CD4-positive, alpha-beta memory T cell (primary cell): ENCODE measurements around the gene LCORL. TPM values are rescaled to one million over a fixed set of nuclear protein-coding genes. Genes with fewer than 3 reads are reported as not detected.
"Not testable (repeated sequence)": the region's sequence is repeated elsewhere in the genome, so short reads cannot be mapped to it uniquely, and the experiment has no call there.

Experiments
- CTCF ChIA-PET: fragments of 350-600 bp; sonication (Branson Sonifier 250); formaldehyde crosslinking; loops from one replicate; lab custom pipeline; 2021; ENCODE audit warnings: inconsistent platforms; ENCODE audit not compliant: partially characterized antibody; lab: Charles Lee
- POLR2A ChIA-PET: fragments of 350-600 bp; sonication (Branson Sonifier 250); formaldehyde crosslinking; loops from one replicate; lab custom pipeline; 2021; ENCODE audit not compliant: partially characterized antibody; lab: Charles Lee
- DNase-seq, 5 donors: peaks; one replicate each; pipeline versions ENCODE4 v3.0.0 to v3.0.0-alpha.2; 2020 to 2022; ENCODE audit warnings: mixed read lengths in 1 of 5
- H3K27ac ChIP-seq: one replicate; pipeline ENCODE4 v1.7.0; 2013; ENCODE audit warnings: low read depth, low read length
- H3K27me3 ChIP-seq: 2 replicates; pipeline ENCODE4 v1.7.0; 2013; ENCODE audit warnings: mild to moderate bottlenecking, low read length, moderate library complexity; ENCODE audit not compliant: insufficient read depth
- H3K36me3 ChIP-seq: 2 replicates; pipeline ENCODE4 v1.7.0; 2013; ENCODE audit warnings: mild to moderate bottlenecking, low read length, moderate library complexity; ENCODE audit not compliant: insufficient read depth
- H3K4me1 ChIP-seq: 2 replicates; pipeline ENCODE4 v1.7.0; 2013; ENCODE audit warnings: mild to moderate bottlenecking, low read length, moderate library complexity; ENCODE audit not compliant: insufficient read depth
- H3K4me3 ChIP-seq, 2 donors: one replicate each; pipeline ENCODE4 v1.7.0; 2013; ENCODE audit warnings: low read length in 2 of 2, mild to moderate bottlenecking in 1 of 2
- H3K9me3 ChIP-seq, 2 donors: one replicate each; pipeline ENCODE4 v1.7.0; 2013; ENCODE audit warnings: low read length in 2 of 2, control low read depth in 1 of 2; ENCODE audit not compliant: control insufficient read depth in 1 of 2
- H3K27ac Mint-ChIP-seq, 7 donors: one replicate each; pipeline ENCODE4 v1.8.0; 2020 to 2021; ENCODE audit warnings: mixed read lengths in 7 of 7, mild to moderate bottlenecking in 6 of 7, inconsistent platforms in 3 of 7, moderate library complexity in 3 of 7
- H3K27me3 Mint-ChIP-seq, 2 donors: one replicate each; pipeline ENCODE4 v1.8.0; 2020 to 2021; ENCODE audit warnings: mixed read lengths in 2 of 2
- H3K36me3 Mint-ChIP-seq, 2 donors: one replicate each; pipeline ENCODE4 v1.8.0; 2020 to 2021; ENCODE audit warnings: mixed read lengths in 2 of 2, inconsistent platforms in 1 of 2, mild to moderate bottlenecking in 1 of 2
- H3K4me1 Mint-ChIP-seq, 4 donors: one replicate each; pipeline ENCODE4 v1.8.0; 2020 to 2021; ENCODE audit warnings: mixed read lengths in 4 of 4, mild to moderate bottlenecking in 1 of 4
- H3K4me3 Mint-ChIP-seq, 8 donors: one replicate each; pipeline ENCODE4 v1.8.0; 2020 to 2021; ENCODE audit warnings: mixed read lengths in 8 of 8, mild to moderate bottlenecking in 7 of 8, moderate library complexity in 6 of 8, inconsistent platforms in 3 of 8
- H3K9me3 Mint-ChIP-seq, 8 donors: one replicate each; pipeline ENCODE4 v1.8.0; 2020 to 2021; ENCODE audit warnings: mixed read lengths in 8 of 8, mild to moderate bottlenecking in 5 of 8, inconsistent platforms in 3 of 8, moderate library complexity in 1 of 8
- intact Hi-C: fragments of 100-400 bp; cut with micrococcal nuclease; formaldehyde crosslinking; loops from one replicate; pipeline ENCODE4 v1.15.1; 2023
- polyA plus RNA-seq, 2 donors: library from polyadenylated mRNA; unstranded; fragments of 300-500 nt; fragmentation: Illumina TruSeq; gene quantifications; one replicate each; pipeline ENCODE4 v1.2.3, GENCODE V29; 2021
- total RNA-seq, 2 experiments: library from RNA; stranded (reverse); gene quantifications; one replicate each; pipeline ENCODE4 v1.2.3, GENCODE V29; 2021

Gene LCORL
- total and polyA plus RNA-seq, 4 experiments from 2014 or later, result 5.9 to 14.5 (median 9.1) TPM

- Mint-ChIP-seq H3K27ac (no peak overlapping the region), H3K27me3 (peaks cover 16 to 31% of the 10 kb centered on the region in 2 donors), H3K36me3 (no peaks in the 10 kb centered on the region), H3K9me3 (no peaks in the 10 kb centered on the region), H3K4me3 (no peak overlapping the region), H3K4me1 (no peaks in the 10 kb centered on the region)
- Histone ChIP-seq H3K9me3 (no peaks in the 10 kb centered on the region), H3K27me3 (no peaks in the 10 kb centered on the region), H3K4me1 (no peaks in the 10 kb centered on the region), H3K36me3 (no peaks in the 10 kb centered on the region), H3K27ac (no peak overlapping the region), H3K4me3 (no peak overlapping the region)
- intact Hi-C loops, result no loop called here
- POLR2A ChIA-PET, result no interaction called here
- DNase-seq, result no peak
- CTCF ChIA-PET, result no interaction called here
Measured at GRCh38 chr4:18039113-18039512, 17.6 kb upstream of the LCORL start.

- H3K27me3 ChIP-seq, H3K4me3 Mint-ChIP-seq, CTCF ChIA-PET, intact Hi-C loops, POLR2A ChIA-PET, H3K9me3 Mint-ChIP-seq, H3K27ac ChIP-seq, H3K27ac Mint-ChIP-seq, H3K36me3 ChIP-seq, H3K4me1 ChIP-seq, H3K4me1 Mint-ChIP-seq, H3K9me3 ChIP-seq, H3K4me3 ChIP-seq, DNase-seq, H3K36me3 Mint-ChIP-seq: not testable (repeated sequence)
- H3K27me3 Mint-ChIP-seq, result peaks cover 25 to 37% of the 10 kb centered on the region in 2 donors
Measured at GRCh38 chr4:18036369-18036768, 14.8 kb upstream of the LCORL start.

DNA sequence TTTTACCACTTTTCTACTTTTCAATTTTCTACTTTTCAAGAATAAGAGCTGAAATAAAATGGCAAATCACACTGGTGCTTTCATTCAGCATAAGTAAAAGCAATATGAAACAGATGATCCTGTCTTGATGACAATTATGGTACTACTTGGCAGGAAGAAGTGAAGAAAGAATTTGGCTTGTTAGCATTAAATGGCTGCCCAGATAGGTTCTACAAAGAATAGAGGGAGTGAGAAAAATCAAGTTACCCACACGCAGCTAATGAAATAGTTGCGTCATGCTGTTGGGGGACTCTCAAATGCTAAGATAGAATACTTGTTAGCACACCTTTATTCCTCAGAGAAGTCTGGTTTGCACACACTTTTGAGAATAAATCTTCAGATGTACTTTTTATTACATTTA, 12.5 kb upstream of the LCORL start:
- no peaks in the 10 kb centered on the region for H3K36me3 ChIP-seq
- no peak for DNase-seq
- no peaks in the 10 kb centered on the region for H3K4me1 Mint-ChIP-seq
- H3K27me3 ChIP-seq, result peaks cover 13% of the 10 kb centered on the region
- H3K4me3 Mint-ChIP-seq, result no peak overlapping the region
- CTCF ChIA-PET, result no interaction called here
- no peaks in the 10 kb centered on the region for H3K36me3 Mint-ChIP-seq
- H3K4me3 ChIP-seq, result no peak overlapping the region
- H3K27ac Mint-ChIP-seq, result no peak overlapping the region
- H3K27ac ChIP-seq, result no peak overlapping the region
- POLR2A ChIA-PET, result no interaction called here
- intact Hi-C loops, result no loop called here
- peaks cover 30 to 40% of the 10 kb centered on the region in 2 donors for H3K27me3 Mint-ChIP-seq
- H3K9me3 ChIP-seq, result no peaks in the 10 kb centered on the region
- H3K9me3 Mint-ChIP-seq, result peaks cover 0 to 3% (median 0%) of the 10 kb centered on the region in 8 donors
- no peaks in the 10 kb centered on the region for H3K4me1 ChIP-seq

DNA sequence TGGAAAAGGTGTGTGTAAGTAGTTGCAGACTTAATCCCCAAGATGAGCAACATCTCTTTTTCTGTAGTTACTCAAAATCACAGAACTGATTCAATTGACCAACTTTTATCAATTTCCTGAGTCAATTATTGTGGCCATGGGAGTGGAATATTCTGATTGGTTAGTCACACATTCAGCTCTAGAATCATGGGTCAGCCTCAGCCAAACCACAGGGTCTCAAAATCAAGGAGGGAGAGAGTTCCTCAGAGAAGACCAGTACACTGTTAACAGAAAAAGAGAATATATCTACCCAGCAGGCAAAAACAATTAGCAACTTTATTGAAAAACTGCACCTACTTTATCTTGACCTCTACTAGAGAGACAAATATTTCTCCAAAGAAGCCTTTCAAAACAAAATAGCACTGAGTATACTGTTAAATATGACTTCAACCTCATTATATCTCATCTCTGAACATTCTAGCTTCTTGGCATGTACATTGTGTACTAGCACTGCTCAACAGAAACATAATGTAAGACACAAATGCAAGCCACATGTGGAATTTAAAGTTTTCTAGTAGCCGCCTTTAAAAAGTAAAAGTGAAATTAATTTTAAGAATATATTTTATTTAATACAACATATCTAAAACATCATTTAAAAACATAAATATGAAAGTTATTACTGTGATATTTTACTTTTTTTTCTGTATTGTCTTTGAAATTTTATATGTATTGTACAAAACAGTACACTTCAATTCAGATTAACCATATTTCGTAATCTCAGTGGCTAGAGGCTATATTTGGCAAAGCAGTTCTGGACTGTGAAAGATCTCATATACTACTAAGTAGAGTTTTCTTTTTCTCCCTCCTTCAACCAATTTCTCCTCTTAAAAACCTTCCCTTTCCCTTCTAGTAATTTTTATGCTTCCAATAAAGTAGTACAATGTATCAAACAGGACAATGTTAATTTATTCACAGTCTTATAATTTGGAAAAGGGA, 11.8 kb upstream of the LCORL start:
- no peaks in the 10 kb centered on the region for H3K4me1 ChIP-seq

DNA sequence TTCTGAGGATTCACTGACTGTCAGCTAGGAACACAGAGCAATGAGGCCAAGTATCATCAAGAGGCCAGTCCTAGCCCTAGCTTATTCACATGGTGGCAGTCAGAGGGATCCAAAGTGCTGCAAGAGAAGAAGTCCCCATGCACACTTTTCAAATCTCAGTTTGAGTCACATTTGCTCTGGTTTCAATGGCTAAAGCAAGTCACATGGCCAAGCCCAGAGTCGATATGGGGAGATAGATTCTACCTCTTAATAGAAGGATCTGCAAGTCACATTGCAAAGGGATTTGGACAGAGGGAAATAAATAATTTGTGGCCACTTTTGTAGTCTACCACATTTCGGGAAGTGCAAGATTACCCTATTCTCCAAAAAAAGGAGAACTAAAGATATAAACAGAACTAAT, 3.7 kb upstream of the LCORL start:
- H3K36me3 Mint-ChIP-seq, result peaks cover 0 to 8% of the 10 kb centered on the region in 2 donors
- H3K4me1 ChIP-seq, result peaks cover 13% of the 10 kb centered on the region
- H3K36me3 ChIP-seq, result no peaks in the 10 kb centered on the region
- H3K4me3 Mint-ChIP-seq, result no peak overlapping the region
- no peak for DNase-seq
- H3K27me3 ChIP-seq, result peaks cover 10% of the 10 kb centered on the region
- H3K27ac ChIP-seq, result no peak overlapping the region
- H3K9me3 ChIP-seq, result no peaks in the 10 kb centered on the region
- ChIA-PET CTCF (interaction anchor here (1.9 kb wide), 1 partner anchor 208 kb away, joined by 4 read pairs; no protein-coding TSS in a partner anchor), POLR2A (no interaction called here)
- intact Hi-C loops, result loop anchor here (10.0 kb wide), 1 partner anchor 1800 kb away; the partner anchor contains the start of gene TAPT1
- no peak overlapping the region for H3K4me3 ChIP-seq
- H3K9me3 Mint-ChIP-seq, result peaks cover 0 to under 1% (median 0%) of the 10 kb centered on the region in 8 donors
- peaks cover 12 to 28% of the 10 kb centered on the region in 2 donors for H3K27me3 Mint-ChIP-seq
- no peak overlapping the region for H3K27ac Mint-ChIP-seq
- H3K4me1 Mint-ChIP-seq, result peaks cover 7 to 23% (median 11%) of the 10 kb centered on the region in 4 donors

More for the DNA sequence above, 11.8 kb upstream of the LCORL start:
- Mint-ChIP-seq H3K4me1 (no peaks in the 10 kb centered on the region), H3K27me3 (peaks cover 33 to 40% of the 10 kb centered on the region in 2 donors), H3K9me3 (peaks cover 0 to 3% (median 0%) of the 10 kb centered on the region in 8 donors), H3K4me3 (no peak overlapping the region), H3K36me3 (no peaks in the 10 kb centered on the region), H3K27ac (no peak overlapping the region)
- ChIA-PET CTCF (no interaction called here), POLR2A (interaction anchor here (1.3 kb wide), 1 partner anchor 11 kb away, joined by 3 read pairs; the partner anchor contains the start of gene LCORL)
- Histone ChIP-seq H3K27ac (no peak overlapping the region), H3K4me3 (no peak overlapping the region), H3K9me3 (no peaks in the 10 kb centered on the region), H3K36me3 (no peaks in the 10 kb centered on the region), H3K27me3 (peaks cover 14% of the 10 kb centered on the region)
- intact Hi-C loops, result no loop called here
- DNase-seq, result no peak

GRCh38 chr4:18022572-18023050, 1.1 kb upstream of the LCORL start:
- Mint-ChIP-seq H3K9me3 (no peaks in the 10 kb centered on the region), H3K36me3 (peaks cover 0 to 9% of the 10 kb centered on the region in 2 donors), H3K4me1 (peaks cover 12 to 33% (median 20%) of the 10 kb centered on the region in 4 donors), H3K27ac (peak overlapping the region; percentile 17 to 90 (median 87)), H3K27me3 (peaks cover 6 to 26% of the 10 kb centered on the region in 2 donors), H3K4me3 (peak overlapping the region; percentile 88 to 95 (median 91))
- ChIA-PET POLR2A (interaction anchor here (1.0 to 1.6 kb wide), 2 partner anchors 11 to 195 kb away, joined by 3 read pairs; no protein-coding TSS in a partner anchor), CTCF (interaction anchor here (1.2 to 1.5 kb wide), 2 partner anchors 12 to 203 kb away, joined by 4 to 5 read pairs; no protein-coding TSS in a partner anchor)
- H3K4me3 ChIP-seq, result peak overlapping the region; percentile 68 to 87
- peak in 1 of 5 donors; percentile 6 for DNase-seq
- peaks cover 24% of the 10 kb centered on the region for H3K4me1 ChIP-seq
- peaks cover 4% of the 10 kb centered on the region for H3K27me3 ChIP-seq
- no peak overlapping the region for H3K27ac ChIP-seq
- intact Hi-C loops, result loop anchor here (1.0 to 10.0 kb wide), 4 partner anchors 35 to 1798 kb away; partner anchors contain the start of genes DCAF16, LAP3, NCAPG and TAPT1
- H3K9me3 ChIP-seq, result no peaks in the 10 kb centered on the region
- H3K36me3 ChIP-seq, result no peaks in the 10 kb centered on the region

- Histone ChIP-seq H3K4me1 (peaks cover 24% of the 10 kb centered on the region), H3K27me3 (peaks cover 6% of the 10 kb centered on the region), H3K4me3 (peak overlapping the region in 1 of 2 donors; percentile 68), H3K36me3 (no peaks in the 10 kb centered on the region), H3K27ac (peak overlapping the region; percentile 61), H3K9me3 (no peaks in the 10 kb centered on the region)
- Mint-ChIP-seq H3K9me3 (no peaks in the 10 kb centered on the region), H3K4me1 (peaks cover 12 to 33% (median 20%) of the 10 kb centered on the region in 4 donors), H3K27ac (peak overlapping the region in 4 of 7 donors; percentile 85 to 90 (median 88)), H3K27me3 (peaks cover 5 to 22% of the 10 kb centered on the region in 2 donors), H3K36me3 (peaks cover 0 to 9% of the 10 kb centered on the region in 2 donors), H3K4me3 (peak overlapping the region; percentile 88 to 95 (median 91))
- POLR2A ChIA-PET, result interaction anchor here (1.0 to 1.6 kb wide), 2 partner anchors 12 to 194 kb away, joined by 3 read pairs; no protein-coding TSS in a partner anchor
- DNase-seq, result no peak
- CTCF ChIA-PET, result no interaction called here
- intact Hi-C loops, result loop anchor here (1.0 to 10.0 kb wide), 3 partner anchors 407 to 1797 kb away; partner anchors contain the start of genes MED28, QDPR and TAPT1
Measured at GRCh38 chr4:18021470-18021719, 160 bp downstream of the LCORL start.
